ENCODE results near the gene XAGE1B. TPM values are rescaled to one million over a fixed set of nuclear protein-coding genes. Genes with fewer than 3 reads are reported as not detected.

The XAGE1B gene
- total RNA-seq, 1 experiment from 2014 or later = not detected

GRCh38 chrX:52544147-52544840 is 27.4 kb upstream of the XAGE1B start:
- Histone ChIP-seq H2BK12ac (ENCODE audit: insufficient read length, low read depth, low read length) (no peak overlapping the region), H2BK5ac (ENCODE audit: insufficient read length, low read length) (no peak overlapping the region), H3K27ac (ENCODE audit: insufficient read length, low read depth, low read length) (no peak overlapping the region), H3K4me1 (ENCODE audit: insufficient read depth, low read length) (no peaks in the 10 kb centered on the region), H3T11ph (ENCODE audit: low read length) (no peak overlapping the region), H2BK120ac (ENCODE audit: low read depth, low read length, poor library complexity, severe bottlenecking) (no peak overlapping the region), H4K91ac (ENCODE audit: insufficient read length, low read depth, low read length) (no peak overlapping the region), H4K5ac (ENCODE audit: insufficient read length, low read depth, low read length) (no peak overlapping the region), H3K9ac (ENCODE audit: extremely low read depth, insufficient read length, low read length) (no peak overlapping the region), H3K56ac (ENCODE audit: insufficient read length, low read depth, low read length) (no peak overlapping the region), H3K9me3 (ENCODE audit: control insufficient read depth, low read depth, low read length) (peaks cover 25% of the 10 kb centered on the region), H2AK5ac (ENCODE audit: insufficient read length, low read length) (no peak overlapping the region), H2BK15ac (ENCODE audit: low read depth, low read length) (no peak overlapping the region), H3K23me2 (ENCODE audit: insufficient read length, low read depth, low read length, poor library complexity, severe bottlenecking) (no peaks in the 10 kb centered on the region), H3K79me2 (ENCODE audit: insufficient read depth, low read length) (no peaks in the 10 kb centered on the region), H3K23ac (ENCODE audit: insufficient read length, low read depth, low read length) (no peak overlapping the region), H4K8ac (replicated peaks; ENCODE audit: insufficient read length, low read depth, low read length) (no peak overlapping the region), H3K18ac (ENCODE audit: insufficient read length, low read depth, low read length) (no peak overlapping the region), H3K27me3 (ENCODE audit: insufficient read depth, low read length) (no peaks in the 10 kb centered on the region), H3K79me1 (ENCODE audit: insufficient read depth, low read depth, low read length, poor library complexity, severe bottlenecking) (no peaks in the 10 kb centered on the region), H2AFZ (ENCODE audit: low read length) (no peak overlapping the region), H2BK20ac (ENCODE audit: low read depth, low read length, poor library complexity, severe bottlenecking) (no peak overlapping the region), H4K20me1 (ENCODE audit: control insufficient read depth, insufficient read depth, insufficient read length) (no peaks in the 10 kb centered on the region), H3K4ac (ENCODE audit: low read depth, low read length) (no peak overlapping the region), H3K4me2 (ENCODE audit: insufficient read depth, insufficient read length, low read length) (no peak overlapping the region), H3K14ac (ENCODE audit: insufficient read depth, low read length) (no peak overlapping the region)
- Mint-ChIP-seq H3K36me3 (ENCODE audit: insufficient read depth in 1 of 3, low read depth in 3 of 3) (peaks cover 0 to 1% (median 0%) of the 10 kb centered on the region in 3 experiments; a peak in 2 of 7 replicates), H3K27me3 (ENCODE audit: low read depth) (peaks cover 3% of the 10 kb centered on the region; the same call in 1 of the 2 replicates), H3K4me3 (no peak overlapping the region), H3K9me3 (peaks cover 56 to 58% of the 10 kb centered on the region in 2 experiments), H3K4me1 (peaks cover 3 to 6% of the 10 kb centered on the region in 2 experiments), H3K27ac (no peak overlapping the region)
- no peak for DNase-seq
- TF ChIP-seq, protein P1, sequence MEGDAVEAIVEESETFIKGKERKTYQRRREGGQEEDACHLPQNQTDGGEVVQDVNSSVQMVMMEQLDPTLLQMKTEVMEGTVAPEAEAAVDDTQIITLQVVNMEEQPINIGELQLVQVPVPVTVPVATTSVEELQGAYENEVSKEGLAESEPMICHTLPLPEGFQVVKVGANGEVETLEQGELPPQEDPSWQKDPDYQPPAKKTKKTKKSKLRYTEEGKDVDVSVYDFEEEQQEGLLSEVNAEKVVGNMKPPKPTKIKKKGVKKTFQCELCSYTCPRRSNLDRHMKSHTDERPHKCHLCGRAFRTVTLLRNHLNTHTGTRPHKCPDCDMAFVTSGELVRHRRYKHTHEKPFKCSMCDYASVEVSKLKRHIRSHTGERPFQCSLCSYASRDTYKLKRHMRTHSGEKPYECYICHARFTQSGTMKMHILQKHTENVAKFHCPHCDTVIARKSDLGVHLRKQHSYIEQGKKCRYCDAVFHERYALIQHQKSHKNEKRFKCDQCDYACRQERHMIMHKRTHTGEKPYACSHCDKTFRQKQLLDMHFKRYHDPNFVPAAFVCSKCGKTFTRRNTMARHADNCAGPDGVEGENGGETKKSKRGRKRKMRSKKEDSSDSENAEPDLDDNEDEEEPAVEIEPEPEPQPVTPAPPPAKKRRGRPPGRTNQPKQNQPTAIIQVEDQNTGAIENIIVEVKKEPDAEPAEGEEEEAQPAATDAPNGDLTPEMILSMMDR (conservative IDR thresholded peaks at IDR 0.05) = no peak
- WGBS (ENCODE audit: extremely low coverage, insufficient read length, low lambda C conversion rate) = no CpG with 5 or more reads among the region's 21 CpGs
